Stimulated activated CD8-positive, alpha-beta memory T cell treated with anti-CD3 and anti-CD28 coated beads, Interleukin-4, amount 100 ng/mL, for 48 hours (primary cell): ENCODE measurements around the gene ZDHHC13.

ENCODE experiments used
- DNase-seq: peaks from one replicate; pipeline ENCODE4 v3.0.0-alpha.2; 2020

The ZDHHC13 gene

GRCh38 chr11:19173004-19173689, 56.2 kb downstream of the ZDHHC13 start:
- DNase-seq: no peak

- no peak for DNase-seq
Observed at GRCh38 chr11:19173964-19174638, 57.1 kb downstream of the ZDHHC13 start.

GRCh38 chr11:19176629-19177186, 59.7 kb downstream of the ZDHHC13 start:
- DNase-seq: no peak

DNA sequence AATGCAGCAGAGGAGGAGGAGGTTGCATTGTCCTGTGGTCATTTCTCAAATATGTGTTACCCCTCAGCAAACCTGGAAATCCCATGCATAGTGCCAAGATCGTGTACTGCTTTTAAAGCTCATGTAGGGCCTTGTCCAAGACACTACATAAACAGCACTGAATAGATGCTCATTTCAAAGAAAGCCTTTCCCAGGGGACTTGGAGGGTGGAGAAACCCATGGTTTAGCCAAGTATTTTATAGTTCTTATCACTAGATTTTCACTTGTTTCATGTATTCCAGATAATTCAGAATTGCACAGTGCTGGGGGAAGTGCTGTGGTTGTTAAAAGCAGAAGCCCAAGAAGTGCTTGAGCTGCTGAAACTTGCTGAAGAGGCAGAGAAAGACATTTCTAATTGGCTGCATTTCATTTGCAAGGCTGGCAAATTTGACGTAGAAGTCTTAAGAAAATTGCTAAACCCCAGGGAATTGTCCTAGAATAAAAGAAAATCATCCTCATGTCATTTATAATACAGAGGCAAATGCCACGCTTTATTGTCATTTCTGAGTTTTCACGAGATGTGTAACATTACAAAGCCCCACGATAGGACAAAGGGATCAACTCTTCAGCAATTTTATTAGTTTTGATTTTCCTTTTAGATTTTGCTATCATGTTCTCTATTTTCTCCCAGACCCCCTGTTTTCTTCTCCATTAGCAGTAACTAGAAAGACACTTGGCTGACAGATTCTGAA, 64.7 kb downstream of the ZDHHC13 start:
- DNase-seq: no peak

- no peak for DNase-seq
Observed at GRCh38 chr11:19183646-19184045, 66.7 kb downstream of the ZDHHC13 start.

GRCh38 chr11:19185036-19185435, 68.1 kb downstream of the ZDHHC13 start:
- DNase-seq: no peak

DNA sequence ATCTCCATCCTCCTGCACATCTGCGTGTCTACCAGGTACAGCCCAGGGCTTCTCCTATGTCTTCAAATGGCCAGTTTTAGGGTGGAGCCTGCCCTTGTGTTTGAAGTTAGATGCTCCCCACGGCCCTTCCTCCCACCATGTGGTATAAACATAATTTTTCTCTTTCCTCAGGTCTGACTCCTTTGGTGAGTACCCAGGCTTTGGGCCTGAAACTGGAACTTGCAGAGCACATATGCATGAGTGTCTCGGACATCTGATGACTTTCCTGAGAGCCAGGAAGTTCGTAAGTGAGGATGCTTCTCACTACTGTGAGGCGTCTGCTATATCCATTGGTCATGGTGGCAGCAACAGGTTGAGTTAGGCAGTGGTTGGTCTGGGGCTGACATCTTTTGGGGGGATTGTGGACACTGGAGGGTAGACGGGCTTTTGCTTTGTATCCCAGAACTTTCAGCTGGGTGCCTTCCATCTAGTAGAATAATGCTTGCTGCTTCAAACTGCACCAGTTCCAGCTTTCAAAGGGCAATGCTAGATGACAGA, 68.6 kb downstream of the ZDHHC13 start:
- DNase-seq: no peak

- DNase-seq: no peak
Observed at GRCh38 chr11:19187114-19187832, 70.3 kb downstream of the ZDHHC13 start.

DNA sequence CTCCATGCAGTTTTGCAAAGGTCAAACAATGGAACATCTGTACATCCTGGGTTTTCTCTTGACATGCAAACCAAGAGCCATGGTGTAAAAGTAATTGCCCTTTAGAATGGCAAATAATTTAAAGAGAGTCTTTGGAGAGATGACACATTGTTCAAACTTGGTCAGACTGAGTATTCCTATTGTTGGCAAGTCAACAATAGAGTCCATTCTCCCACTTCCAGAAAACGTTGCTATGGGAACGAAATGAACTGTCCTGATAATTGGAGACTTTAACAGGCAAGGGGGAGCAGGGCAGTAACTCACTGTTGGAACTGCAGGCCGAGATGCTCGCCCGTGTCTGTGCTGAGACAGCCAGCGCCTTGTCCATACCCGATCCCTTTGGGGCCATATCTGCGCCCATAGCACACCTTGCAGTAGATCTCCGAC, 70.9 kb downstream of the ZDHHC13 start:
- DNase-seq: no peak

GRCh38 chr11:19191530-19192169, 74.7 kb downstream of the ZDHHC13 start:
- DNase-seq: no peak

GRCh38 chr11:19193916-19194315, 76.9 kb downstream of the ZDHHC13 start:
- DNase-seq: no peak

DNA sequence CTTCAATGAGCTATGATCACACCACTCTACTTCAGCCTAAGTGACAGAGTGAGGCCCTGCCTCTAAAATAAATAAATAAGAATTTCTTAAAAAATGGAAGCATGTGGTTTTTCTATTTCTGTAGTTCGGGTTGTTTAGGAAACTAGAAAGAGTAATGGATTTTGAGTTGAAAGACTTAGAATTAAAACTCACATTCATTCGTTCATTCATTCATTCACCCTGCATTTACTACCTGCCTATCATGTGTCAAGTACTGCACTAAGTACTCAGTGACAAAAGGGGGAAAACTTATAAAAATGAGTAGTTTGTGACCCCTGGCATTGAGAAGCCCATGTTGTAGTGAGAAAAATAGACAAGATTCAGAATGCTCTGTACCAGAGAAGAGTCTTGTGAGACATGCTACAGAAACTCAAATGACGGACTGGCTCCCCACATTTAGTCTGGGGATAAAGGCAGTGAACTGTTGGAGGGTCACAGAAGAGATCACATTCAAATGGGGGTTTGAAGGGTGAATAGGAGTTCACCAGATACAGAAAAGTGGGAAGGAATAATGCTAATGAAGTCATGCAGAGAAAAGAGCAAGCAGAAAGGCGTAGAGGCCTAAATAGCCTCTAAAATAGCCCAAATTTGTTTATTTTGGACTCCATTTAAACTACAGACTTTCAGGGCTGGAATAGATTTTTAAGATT, 77.8 kb downstream of the ZDHHC13 start:
- DNase-seq: no peak

DNA sequence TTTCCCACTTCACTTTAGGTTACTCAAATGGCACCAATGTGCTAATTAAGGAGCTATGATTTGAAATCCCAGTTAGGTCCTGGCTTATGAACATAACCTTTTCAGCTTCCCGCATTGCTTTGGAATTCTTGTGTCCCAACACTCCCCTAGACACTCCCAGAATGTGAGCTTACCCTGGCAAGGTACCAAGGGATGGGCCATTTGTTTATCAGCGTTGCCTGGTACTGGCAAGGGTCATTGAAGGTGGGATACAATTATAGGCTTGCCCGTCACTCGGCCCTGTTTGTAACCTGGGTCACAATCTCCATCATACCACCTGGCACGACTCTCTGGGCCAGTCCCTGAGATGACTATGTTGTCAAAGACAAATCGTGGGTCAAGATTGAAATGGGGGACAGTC, 79.5 kb downstream of the ZDHHC13 start:
- no peak for DNase-seq

DNA sequence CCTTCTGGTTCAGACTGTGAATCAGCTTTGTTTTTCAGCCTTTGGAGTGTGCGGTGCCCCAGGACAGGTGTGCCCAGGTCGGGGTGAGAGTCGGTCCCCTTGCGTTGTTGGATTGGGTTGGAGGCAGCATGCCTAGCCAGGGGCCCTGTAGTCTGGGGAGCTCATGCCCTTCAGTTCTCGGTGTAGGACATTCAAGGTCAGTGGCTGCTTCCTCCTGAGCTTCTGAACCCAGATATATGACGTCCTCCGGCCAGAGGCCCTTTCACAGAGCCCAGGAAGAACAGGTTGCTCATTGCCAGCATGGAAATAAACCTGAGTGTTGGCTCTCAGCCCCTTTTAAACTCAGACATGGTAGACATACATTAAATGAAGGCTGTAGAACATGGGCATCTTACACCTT, 82.1 kb downstream of the ZDHHC13 start:
- DNase-seq: no peak

GRCh38 chr11:19199771-19200170, 82.8 kb downstream of the ZDHHC13 start:
- DNase-seq: no peak

GRCh38 chr11:19200410-19201201, 83.6 kb downstream of the ZDHHC13 start:
- DNase-seq: no peak

DNA sequence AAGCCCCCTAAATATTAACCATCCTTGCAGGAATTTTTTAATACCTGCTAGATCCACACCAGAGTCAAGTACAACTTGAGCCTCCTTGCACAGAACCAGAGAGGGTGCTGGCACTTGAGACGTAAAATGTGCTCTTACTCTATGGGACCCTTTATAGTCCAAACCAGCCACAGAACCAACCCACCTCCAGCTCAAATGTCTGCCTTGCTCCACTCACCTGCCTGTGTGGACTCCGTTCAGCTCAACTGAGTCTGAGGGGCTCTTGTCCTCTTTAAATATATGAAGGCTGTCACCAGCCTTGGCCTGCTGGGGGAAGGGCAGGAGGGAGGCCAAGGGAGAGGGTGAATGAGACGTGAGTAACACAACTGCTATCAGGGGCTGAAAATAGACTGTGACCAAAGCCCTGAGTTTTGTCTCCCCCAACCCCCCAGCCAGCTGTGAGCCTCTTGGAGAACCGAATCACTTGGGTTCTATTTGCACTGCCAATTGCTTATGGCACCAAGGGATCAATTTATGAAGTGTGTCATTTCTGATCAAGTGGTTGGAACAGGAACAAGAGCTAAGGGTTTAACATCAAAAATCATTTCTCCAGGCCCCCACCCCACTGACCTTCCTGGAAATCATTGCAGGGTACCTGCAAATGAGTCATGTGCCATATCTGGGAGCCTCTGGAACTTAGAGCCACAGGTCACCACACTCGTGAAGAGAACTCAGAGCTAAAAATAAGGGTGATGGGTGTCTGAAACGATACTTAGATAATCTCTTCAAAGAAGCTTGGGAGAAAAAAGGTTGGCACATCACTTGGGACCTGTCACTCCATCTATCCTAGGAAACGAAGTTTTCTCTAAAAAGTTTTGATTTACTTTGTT, 85.0 kb downstream of the ZDHHC13 start, which contains the start of gene CSRP3:
Gene CSRP3, minus strand, starts transcription at position 247 of the 869 bp plus-strand sequence. CDS start 9,535 bp downstream, outside the sequence.
- no peak for DNase-seq

DNA sequence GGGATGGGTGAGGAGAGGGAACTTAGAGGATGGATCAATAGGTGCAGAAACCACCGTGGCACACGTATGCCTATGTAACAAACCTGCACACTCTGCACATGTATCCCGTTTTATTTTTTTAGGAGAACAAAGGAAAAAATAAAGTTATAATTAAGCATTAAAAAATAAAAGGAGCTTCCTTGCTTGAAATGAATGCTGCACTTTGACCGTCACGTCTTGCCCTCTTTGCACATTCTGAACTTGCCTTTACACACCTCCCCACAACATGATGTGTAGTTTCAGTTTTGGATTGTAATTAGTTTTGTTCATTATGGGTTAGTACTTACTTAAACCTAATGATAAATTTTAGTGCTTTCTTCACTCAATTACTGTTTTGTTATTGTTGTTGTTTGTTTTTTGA, 87.9 kb downstream of the ZDHHC13 start:
- no peak for DNase-seq

DNA sequence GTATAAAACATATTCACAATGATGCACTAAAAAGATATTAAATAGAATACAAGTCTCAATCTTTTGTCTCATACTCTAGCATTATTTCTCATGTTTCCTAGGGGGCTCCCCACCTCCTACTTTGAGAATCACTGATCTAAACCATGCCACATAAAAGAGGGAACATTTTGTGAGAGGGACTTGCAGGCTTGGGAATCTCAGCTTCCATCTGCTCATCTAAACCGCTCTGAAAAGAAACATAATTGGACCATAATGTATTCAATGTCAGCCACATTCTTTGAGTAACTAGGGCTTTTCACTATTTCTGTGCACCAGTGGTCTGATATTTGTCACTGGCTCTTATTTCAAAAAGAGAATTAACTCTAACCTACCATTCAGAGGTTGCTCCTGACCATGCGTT, 91.2 kb downstream of the ZDHHC13 start:
- DNase-seq: no peak
